Vagina (tissue), 2 donors: ENCODE results near the gene SFMBT2.

ENCODE experiments used
- POLR2A ChIP-seq, 2 donors: fragments of 450-650 bp; IDR thresholded peaks; one replicate each; pipeline ENCODE4 v1.6.1; 2017; ENCODE audit warnings: antibody characterized with exemption in 2 of 2, mild to moderate bottlenecking in 2 of 2, moderate library complexity in 2 of 2
- POLR2AphosphoS5 ChIP-seq, 2 donors: sonication (generic); formaldehyde crosslinking; IDR thresholded peaks; one replicate each; pipeline ENCODE4 v1.9.0; 2017; ENCODE audit warnings: antibody characterized with exemption in 2 of 2, mild to moderate bottlenecking in 2 of 2, low read depth in 1 of 2; ENCODE audit not compliant: insufficient read depth in 1 of 2

GRCh38 chr10:7210516-7210915 is 200.3 kb downstream of the SFMBT2 start:
- no peak for TF ChIP-seq POLR2A (IDR thresholded peaks at IDR 0.05)
- no peak for TF ChIP-seq POLR2AphosphoS5 (IDR thresholded peaks at IDR 0.05; ENCODE audit: insufficient read depth in 1 of 2, low read depth in 1 of 2)
